ENCODE measurements around the gene ANK2. TPM values are rescaled to one million over a fixed set of nuclear protein-coding genes. Genes with fewer than 3 reads are reported as not detected.

Gene ANK2
- polyA plus RNA-seq, 1 experiment: 1.3 TPM

DNA sequence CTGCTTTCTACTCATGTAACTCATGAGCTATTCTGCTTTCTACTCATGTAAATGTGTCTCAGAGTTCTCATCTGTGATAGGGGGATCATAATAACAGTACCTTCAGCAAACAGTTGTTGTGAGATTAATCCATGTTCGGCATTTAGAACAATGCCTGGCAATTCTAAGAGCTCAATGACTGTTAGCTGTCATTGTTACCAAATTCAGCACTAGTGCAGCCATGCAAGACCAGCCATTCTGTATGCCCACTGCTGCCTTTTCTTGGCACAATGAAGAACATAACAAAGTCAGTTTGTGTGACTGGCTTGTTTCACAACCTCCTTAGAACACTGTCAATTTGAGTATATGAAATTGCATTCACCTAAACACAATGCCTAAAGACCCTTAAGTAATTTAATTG lies 163.2 kb downstream of the ANK2 start:
- no peak overlapping the region for H3K4me3 ChIP-seq (ENCODE audit: low read depth, low read length)
- no peak for DNase-seq (ENCODE audit: low read depth, low spot score)
- CTCF ChIA-PET: no interaction called here
- TF ChIP-seq, protein P1, sequence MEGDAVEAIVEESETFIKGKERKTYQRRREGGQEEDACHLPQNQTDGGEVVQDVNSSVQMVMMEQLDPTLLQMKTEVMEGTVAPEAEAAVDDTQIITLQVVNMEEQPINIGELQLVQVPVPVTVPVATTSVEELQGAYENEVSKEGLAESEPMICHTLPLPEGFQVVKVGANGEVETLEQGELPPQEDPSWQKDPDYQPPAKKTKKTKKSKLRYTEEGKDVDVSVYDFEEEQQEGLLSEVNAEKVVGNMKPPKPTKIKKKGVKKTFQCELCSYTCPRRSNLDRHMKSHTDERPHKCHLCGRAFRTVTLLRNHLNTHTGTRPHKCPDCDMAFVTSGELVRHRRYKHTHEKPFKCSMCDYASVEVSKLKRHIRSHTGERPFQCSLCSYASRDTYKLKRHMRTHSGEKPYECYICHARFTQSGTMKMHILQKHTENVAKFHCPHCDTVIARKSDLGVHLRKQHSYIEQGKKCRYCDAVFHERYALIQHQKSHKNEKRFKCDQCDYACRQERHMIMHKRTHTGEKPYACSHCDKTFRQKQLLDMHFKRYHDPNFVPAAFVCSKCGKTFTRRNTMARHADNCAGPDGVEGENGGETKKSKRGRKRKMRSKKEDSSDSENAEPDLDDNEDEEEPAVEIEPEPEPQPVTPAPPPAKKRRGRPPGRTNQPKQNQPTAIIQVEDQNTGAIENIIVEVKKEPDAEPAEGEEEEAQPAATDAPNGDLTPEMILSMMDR (IDR thresholded peaks at IDR 0.05; ENCODE audit: low read depth, low read length): no peak
- no peaks in the 10 kb centered on the region for H3K9me3 ChIP-seq (ENCODE audit: control insufficient read depth, insufficient read depth, low read length)
- H3K27ac ChIP-seq (ENCODE audit: low read depth, low read length): no peak overlapping the region
- POLR2A ChIA-PET: no interaction called here
- H3K27me3 ChIP-seq (ENCODE audit: control insufficient read depth, insufficient read depth, low read length): no peaks in the 10 kb centered on the region

DNA sequence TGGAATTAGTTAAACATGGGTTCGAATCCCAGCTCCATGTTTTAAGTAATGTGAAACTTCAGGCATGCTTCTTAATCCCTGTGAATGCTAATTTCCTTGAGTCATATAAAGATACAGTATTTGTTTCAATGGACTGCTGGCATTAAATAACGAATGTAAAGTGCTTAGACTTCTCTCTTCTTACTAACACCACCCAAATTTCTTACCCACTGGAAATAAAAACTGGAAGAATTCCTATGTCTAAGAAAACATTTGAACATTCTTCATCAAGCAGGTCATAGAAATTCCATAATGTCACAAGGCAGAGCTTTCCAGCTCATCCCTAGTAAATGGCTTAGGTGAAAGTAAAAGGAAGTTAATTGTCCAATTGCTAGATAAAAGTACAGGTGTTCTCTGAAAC lies 172.5 kb downstream of the ANK2 start:
- CTCF ChIA-PET: no interaction called here
- Histone ChIP-seq H3K4me3 (ENCODE audit: low read depth, low read length) (no peak overlapping the region), H3K27me3 (ENCODE audit: control insufficient read depth, insufficient read depth, low read length) (no peaks in the 10 kb centered on the region), H3K9me3 (ENCODE audit: control insufficient read depth, insufficient read depth, low read length) (no peaks in the 10 kb centered on the region), H3K27ac (ENCODE audit: low read depth, low read length) (no peak overlapping the region)
- no peak for DNase-seq (ENCODE audit: low read depth, low spot score)
- TF ChIP-seq, protein P1 (IDR thresholded peaks at IDR 0.05; ENCODE audit: low read depth, low read length): no peak
- POLR2A ChIA-PET: no interaction called here

DNA sequence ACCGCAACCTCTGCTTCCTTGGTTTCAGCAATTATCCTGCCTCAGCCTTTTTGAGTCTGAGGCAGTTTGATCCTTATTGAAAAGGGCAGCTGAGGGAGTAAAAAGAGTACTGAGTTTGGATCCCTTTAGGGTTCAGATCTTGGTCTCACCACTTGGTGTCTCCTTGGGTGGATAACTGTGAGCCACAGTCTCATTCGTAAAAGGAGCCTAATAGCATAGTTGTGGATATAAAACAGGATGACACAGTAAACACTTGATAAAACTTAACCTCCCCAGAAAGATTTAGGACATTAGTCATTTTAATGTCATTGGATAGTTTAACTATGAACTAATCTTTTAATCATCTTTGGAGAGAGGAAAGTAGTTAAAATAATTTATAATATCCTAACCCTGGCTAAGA lies 173.0 kb downstream of the ANK2 start:
- no peak overlapping the region for H3K27ac ChIP-seq (ENCODE audit: low read depth, low read length)
- ChIA-PET CTCF (no interaction called here), POLR2A (no interaction called here)
- TF ChIP-seq, protein P1 (IDR thresholded peaks at IDR 0.05; ENCODE audit: low read depth, low read length): no peak
- no peaks in the 10 kb centered on the region for H3K27me3 ChIP-seq (ENCODE audit: control insufficient read depth, insufficient read depth, low read length)
- DNase-seq (ENCODE audit: low read depth, low spot score): no peak
- no peak overlapping the region for H3K4me3 ChIP-seq (ENCODE audit: low read depth, low read length)
- no peaks in the 10 kb centered on the region for H3K9me3 ChIP-seq (ENCODE audit: control insufficient read depth, insufficient read depth, low read length)

DNA sequence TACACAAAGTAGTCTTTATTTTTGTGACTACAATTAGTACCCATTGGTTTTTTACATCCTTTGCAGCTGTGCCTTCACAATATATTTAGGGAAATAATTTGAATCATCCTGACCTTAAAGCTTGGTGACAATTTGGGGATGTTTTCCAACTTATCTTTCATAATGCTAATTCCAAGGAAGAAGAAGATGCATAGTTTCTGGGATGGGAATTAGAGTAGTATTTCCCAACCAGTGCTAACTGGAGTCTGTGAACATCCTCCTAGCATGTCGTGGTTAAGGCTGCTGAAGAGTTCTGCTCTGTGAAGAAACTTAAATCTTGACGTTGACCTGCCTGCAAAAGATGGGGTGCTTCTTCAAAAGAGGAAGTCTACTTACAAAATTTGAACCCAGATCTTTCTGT lies 173.5 kb downstream of the ANK2 start:
- no peak overlapping the region for H3K4me3 ChIP-seq (ENCODE audit: low read depth, low read length)
- CTCF ChIA-PET: no interaction called here
- POLR2A ChIA-PET: no interaction called here
- DNase-seq (ENCODE audit: low read depth, low spot score): no peak
- H3K9me3 ChIP-seq (ENCODE audit: control insufficient read depth, insufficient read depth, low read length): no peaks in the 10 kb centered on the region
- H3K27ac ChIP-seq (ENCODE audit: low read depth, low read length): no peak overlapping the region
- no peaks in the 10 kb centered on the region for H3K27me3 ChIP-seq (ENCODE audit: control insufficient read depth, insufficient read depth, low read length)
- TF ChIP-seq, protein P1 (IDR thresholded peaks at IDR 0.05; ENCODE audit: low read depth, low read length): no peak

DNA sequence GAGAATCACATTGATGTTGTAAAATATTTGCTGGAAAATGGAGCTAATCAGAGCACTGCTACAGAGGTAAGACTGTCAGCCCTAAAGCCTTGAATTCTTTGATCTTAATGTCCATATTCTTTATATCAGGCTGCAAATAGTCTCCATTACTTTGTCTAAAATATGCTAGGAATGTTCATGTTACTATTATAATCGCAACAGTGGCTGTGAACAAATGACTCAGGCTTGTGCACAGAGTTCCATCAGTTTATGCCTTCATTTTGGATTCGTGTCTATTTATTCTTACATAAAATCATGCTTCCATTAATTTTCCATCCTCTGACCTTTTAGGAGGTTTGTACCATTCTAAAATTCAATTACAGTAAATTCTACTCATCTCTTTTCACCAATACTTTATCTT lies 182.7 kb downstream of the ANK2 start:
- DNase-seq (ENCODE audit: low read depth, low spot score): no peak
- no peak overlapping the region for H3K27ac ChIP-seq (ENCODE audit: low read depth, low read length)
- TF ChIP-seq, protein P1 (IDR thresholded peaks at IDR 0.05; ENCODE audit: low read depth, low read length): no peak
- CTCF ChIA-PET: no interaction called here
- no peaks in the 10 kb centered on the region for H3K9me3 ChIP-seq (ENCODE audit: control insufficient read depth, insufficient read depth, low read length)
- H3K4me3 ChIP-seq (ENCODE audit: low read depth, low read length): no peak overlapping the region
- POLR2A ChIA-PET: no interaction called here
- H3K27me3 ChIP-seq (ENCODE audit: control insufficient read depth, insufficient read depth, low read length): no peaks in the 10 kb centered on the region

Measured in AG04450 (cell line).